HCT116 (cell line): ENCODE results near the gene DNMT3L. TPM values are rescaled to one million over a fixed set of nuclear protein-coding genes. Genes with fewer than 3 reads are reported as not detected.

Experiments used
- ATAC-seq: fragments of 200-7000 bp; cut with Tn5 transposase; 2 replicates; pipeline ENCODE4 v1.9.1; 2020; ENCODE audit warnings: mild to moderate bottlenecking, moderate library complexity
- Bru-seq: library from RNA; stranded (reverse); fragments of 400-500 nt; gene quantifications from one replicate; lab custom pipeline; 2021; lab: Mats Ljungman, UMichigan
- BruChase-seq, 2 experiments: library from RNA; stranded (reverse); fragments of 400-500 nt; gene quantifications; one replicate each; lab custom pipeline; 2021; lab: Mats Ljungman, UMichigan
- BruUV-seq: library from RNA; stranded (reverse); fragments of 400-500 nt; replicated peaks from 2 replicates; lab custom pipeline; 2021; lab: Mats Ljungman, UMichigan
- CTCF ChIA-PET: fragments of 300-600 bp; sonication (Branson Sonifier 250); formaldehyde crosslinking; loops from one replicate; lab custom pipeline; 2021; ENCODE audit warnings: antibody characterized with exemption; lab: Charles Lee
- POLR2A ChIA-PET: fragments of 300-600, 350-600 bp; sonication (Branson Sonifier 250); formaldehyde crosslinking; loops from one replicate; lab custom pipeline; 2021; ENCODE audit warnings: antibody characterized with exemption; lab: Charles Lee
- RAD21 ChIA-PET, 2 experiments: fragments of 300-600 bp; sonication (Branson Sonifier 250); formaldehyde crosslinking; loops; one replicate each; lab custom pipeline; 2023; ENCODE audit warnings: low total read pairs in 2 of 2; ENCODE audit not compliant: uncharacterized antibody in 2 of 2, unreplicated experiment in 2 of 2, low non-redundant PET in 1 of 2; lab: Charles Lee
- DNase-seq: peaks from one replicate; pipeline ENCODE4 v3.0.0-alpha.2; 2010; ENCODE audit warnings: low read depth, low spot score
- H2AFZ ChIP-seq: fragments of 200-600 bp; shearing (Covaris generic), sonication (generic); 2 replicates; pipeline ENCODE4 v1.6.1; 2017; ENCODE audit warnings: low read depth, mixed run types, mixed read lengths, antibody characterized with exemption, low read length; ENCODE audit not compliant: poor library complexity, severe bottlenecking
- H3K27ac ChIP-seq: 2 replicates; pipeline ENCODE4 v1.5.1; 2012; ENCODE audit warnings: low read depth, low read length
- H3K27me3 ChIP-seq: fragments of 200-600 bp; sonication (generic); 2 replicates; pipeline ENCODE4 v1.6.1; 2016; ENCODE audit warnings: mixed run types, low read length, mixed read lengths; ENCODE audit not compliant: insufficient read depth
- H3K36me3 ChIP-seq, 2 experiments: fragments of 200-500 bp in 1 of 2; fragments of 200-600 bp in 1 of 2; sonication (Bioruptor generic) in 1 of 2; sonication (generic) in 1 of 2; 2 replicates each; pipeline versions ENCODE4 v1.5.1 to v1.6.1; 2014 to 2016; ENCODE audit warnings: low read length in 2 of 2, inconsistent platforms in 1 of 2, mixed read lengths in 1 of 2, mixed run types in 1 of 2; ENCODE audit not compliant: insufficient read depth in 2 of 2, control insufficient read depth in 1 of 2
- H3K4me1 ChIP-seq, 2 experiments: fragments of 200-600 bp in 1 of 2; sonication (generic) in 1 of 2; 2 replicates each; pipeline versions ENCODE4 v1.5.1 to v1.6.1; 2012 to 2017; ENCODE audit warnings: low read length in 2 of 2, inconsistent platforms in 1 of 2, mild to moderate bottlenecking in 1 of 2, mixed read lengths in 1 of 2, mixed run types in 1 of 2, moderate library complexity in 1 of 2; ENCODE audit not compliant: insufficient read depth in 2 of 2, control insufficient read depth in 1 of 2
- H3K4me2 ChIP-seq: fragments of 200-600 bp; sonication (generic); 2 replicates; pipeline ENCODE4 v1.6.1; 2017; ENCODE audit warnings: mixed run types, low read length, mixed read lengths
- H3K4me3 ChIP-seq, 2 experiments: fragments of 200-600 bp in 1 of 2; sonication (generic) in 1 of 2; replicated peaks in 1 of 2; 2 replicates each; pipeline ENCODE4 v1.5.1; 2011 to 2016; ENCODE audit warnings: low read length in 2 of 2, control low read depth in 1 of 2, low read depth in 1 of 2, mild to moderate bottlenecking in 1 of 2, mixed read lengths in 1 of 2, mixed run types in 1 of 2
- H3K79me2 ChIP-seq: fragments of 200-600 bp; sonication (generic); 2 replicates; pipeline ENCODE4 v1.6.1; 2017; ENCODE audit warnings: mild to moderate bottlenecking, mixed run types, low read length, moderate library complexity, mixed read lengths; ENCODE audit not compliant: insufficient read depth
- H3K9ac ChIP-seq: fragments of 200-600 bp; sonication (generic); 2 replicates; pipeline ENCODE4 v1.6.1; 2016; ENCODE audit warnings: low read length, mixed read lengths
- H3K9me2 ChIP-seq: fragments of 200-600 bp; sonication (generic), shearing (Covaris generic); 2 replicates; pipeline ENCODE4 v1.6.1; 2017; ENCODE audit warnings: mixed run types, mild to moderate bottlenecking, moderate library complexity; ENCODE audit not compliant: insufficient read depth
- H3K9me3 ChIP-seq, 2 experiments: fragments of 200-500 bp in 1 of 2; fragments of 200-600 bp in 1 of 2; sonication (Bioruptor generic) in 1 of 2; sonication (generic) in 1 of 2; 2 replicates each; pipeline ENCODE4 v1.6.1; 2014 to 2017; ENCODE audit warnings: low read length in 2 of 2, mixed read lengths in 2 of 2, inconsistent platforms in 1 of 2, low read depth in 1 of 2, mild to moderate bottlenecking in 1 of 2, mixed run types in 1 of 2, moderate library complexity in 1 of 2; ENCODE audit not compliant: control insufficient read depth in 1 of 2, insufficient read depth in 1 of 2
- H4K20me1 ChIP-seq: fragments of 200-600 bp; sonication (generic), shearing (Covaris generic); 2 replicates; pipeline ENCODE4 v1.6.1; 2017; ENCODE audit warnings: mixed run types, mild to moderate bottlenecking, moderate library complexity; ENCODE audit not compliant: insufficient read depth
- CEBPB ChIP-seq: IDR thresholded peaks from 2 replicates; pipeline ENCODE4 v1.6.1; 2012; ENCODE audit warnings: low read depth
- ELF1 ChIP-seq: IDR thresholded peaks from 2 replicates; pipeline ENCODE4 v1.6.1; 2012; ENCODE audit warnings: low read depth, borderline replicate concordance
- EZH2 ChIP-seq: fragments of 200-600 bp; sonication (generic); IDR thresholded peaks from 2 replicates; pipeline ENCODE4 v1.6.1; 2017; ENCODE audit warnings: antibody characterized with exemption, mixed run types
- JUND ChIP-seq: IDR thresholded peaks from 2 replicates; pipeline ENCODE4 v1.6.1; 2012
- POLR2A ChIP-seq: IDR thresholded peaks from 2 replicates; pipeline ENCODE4 v1.7.0; 2011; ENCODE audit warnings: borderline replicate concordance; ENCODE audit not compliant: insufficient read depth, insufficient read length; ENCODE audit errors: extremely low read depth
- POLR2AphosphoS5 ChIP-seq: IDR thresholded peaks from 2 replicates; pipeline ENCODE4 v1.6.1; 2011; ENCODE audit warnings: mild to moderate bottlenecking, low read depth, low read length, moderate library complexity
- TCF7L2 ChIP-seq: IDR thresholded peaks from 2 replicates; pipeline ENCODE4 v1.7.0; 2011; ENCODE audit warnings: borderline replicate concordance, inconsistent platforms; ENCODE audit not compliant: insufficient read depth, insufficient read length; ENCODE audit errors: extremely low read depth
- ZNF274 ChIP-seq: fragments of 200-500 bp; sonication (Bioruptor generic); IDR thresholded peaks from 2 replicates; pipeline ENCODE4 v1.6.1; 2014; ENCODE audit warnings: mild to moderate bottlenecking, low read depth, low read length, inconsistent platforms
- intact Hi-C: fragments of 100-400 bp; cut with micrococcal nuclease; formaldehyde crosslinking; loops from 2 replicates; pipeline ENCODE4 v1.10.0; 2022
- long read RNA-seq: library from polyadenylated mRNA; unstranded; transcript quantifications from one replicate; pipeline ENCODE4 v2.0.0, GENCODE V29; 2021; ENCODE audit not compliant: unreplicated experiment
- polyA plus RNA-seq: library from polyadenylated mRNA; unstranded; fragments of >200 nt; gene quantifications from 2 replicates; pipeline ENCODE4 v1.2.1, GENCODE V29; 2012; ENCODE audit warnings: missing spikeins
- total RNA-seq: library from RNA; stranded (reverse); gene quantifications from one replicate; pipeline ENCODE4 v1.2.1, GENCODE V29; 2021; ENCODE audit not compliant: unreplicated experiment
- TF ChIP-seq, protein P1 (sequence below): IDR thresholded peaks from 2 replicates; pipeline ENCODE4 v1.6.1; 2011; ENCODE audit warnings: mild to moderate bottlenecking, low read length, moderate library complexity; ENCODE audit not compliant: insufficient replicate concordance; ENCODE audit errors: extremely low read depth

Gene DNMT3L
- total RNA-seq (not detected), Bru-seq, nascent RNA (not detected), BruChase-seq, experiment 1, labeled RNA remaining after a 6-hour chase (not detected), BruChase-seq, experiment 2, labeled RNA remaining after a 2-hour chase (not detected)
- polyA plus RNA-seq = not detected in 2 replicates
- long read RNA-seq = 0 reads

DNA sequence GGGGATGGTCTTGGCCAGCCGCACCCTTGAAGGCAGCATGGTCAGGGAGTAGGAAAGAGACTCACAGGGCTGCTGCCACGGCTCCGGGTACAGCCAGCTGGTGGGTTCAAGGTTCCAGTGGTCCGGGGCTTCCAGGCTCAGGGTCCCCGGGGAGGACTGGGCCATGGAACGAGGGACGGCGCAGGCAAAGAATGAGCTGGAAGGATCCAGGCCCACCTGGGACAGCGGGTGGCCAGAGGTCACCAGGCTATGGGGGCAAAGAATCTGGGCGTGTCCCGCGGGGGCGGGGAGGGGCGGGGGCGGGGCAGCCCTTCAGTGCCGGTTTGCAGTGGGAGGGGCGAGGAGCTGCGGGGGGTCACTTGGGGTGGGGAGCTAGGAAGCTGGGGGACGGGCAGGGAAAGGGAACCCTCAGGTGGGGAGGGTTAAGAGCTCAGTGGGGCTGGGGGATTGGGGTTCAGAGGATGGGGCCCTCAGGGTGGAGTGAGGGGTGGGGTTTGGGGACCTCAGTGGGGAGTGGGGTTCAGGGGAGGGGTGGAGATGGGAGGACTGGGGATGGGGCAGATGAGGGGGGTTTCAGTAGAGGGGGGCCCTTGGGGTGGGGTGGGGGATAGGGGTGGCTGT lies at the start of gene DNMT3L:
Gene DNMT3L, minus strand, starts transcription at position 223 of the 621 bp plus-strand sequence. CDS start 638 bp downstream, outside the sequence.
- ChIA-PET RAD21 (no interaction called here), CTCF (no interaction called here), POLR2A (no interaction called here)
- no peaks in the 10 kb centered on the region for H3K36me3 ChIP-seq
- H3K9ac ChIP-seq = no peak within 1 kb of the TSS
- DNase-seq = no peak
- H4K20me1 ChIP-seq = no peaks in the 10 kb centered on the region
- no peak within 1 kb of the TSS for H3K27ac ChIP-seq
- BruUV-seq = no TSS peak
- intact Hi-C loops = no loop called here
- no peaks in the 10 kb centered on the region for H3K4me1 ChIP-seq
- H2AFZ ChIP-seq = no peak within 1 kb of the TSS
- TF ChIP-seq POLR2AphosphoS5 (no peak), JUND (no peak), ZNF274 (no peak), CEBPB (no peak), ELF1 (no peak), TCF7L2 (no peak), POLR2A (no peak), EZH2 (no peak)
- TF ChIP-seq, protein P1, sequence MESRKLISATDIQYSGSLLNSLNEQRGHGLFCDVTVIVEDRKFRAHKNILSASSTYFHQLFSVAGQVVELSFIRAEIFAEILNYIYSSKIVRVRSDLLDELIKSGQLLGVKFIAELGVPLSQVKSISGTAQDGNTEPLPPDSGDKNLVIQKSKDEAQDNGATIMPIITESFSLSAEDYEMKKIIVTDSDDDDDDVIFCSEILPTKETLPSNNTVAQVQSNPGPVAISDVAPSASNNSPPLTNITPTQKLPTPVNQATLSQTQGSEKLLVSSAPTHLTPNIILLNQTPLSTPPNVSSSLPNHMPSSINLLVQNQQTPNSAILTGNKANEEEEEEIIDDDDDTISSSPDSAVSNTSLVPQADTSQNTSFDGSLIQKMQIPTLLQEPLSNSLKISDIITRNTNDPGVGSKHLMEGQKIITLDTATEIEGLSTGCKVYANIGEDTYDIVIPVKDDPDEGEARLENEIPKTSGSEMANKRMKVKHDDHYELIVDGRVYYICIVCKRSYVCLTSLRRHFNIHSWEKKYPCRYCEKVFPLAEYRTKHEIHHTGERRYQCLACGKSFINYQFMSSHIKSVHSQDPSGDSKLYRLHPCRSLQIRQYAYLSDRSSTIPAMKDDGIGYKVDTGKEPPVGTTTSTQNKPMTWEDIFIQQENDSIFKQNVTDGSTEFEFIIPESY = no peak
- no peaks in the 10 kb centered on the region for H3K9me2 ChIP-seq
- H3K79me2 ChIP-seq = no peaks in the 10 kb centered on the region
- no peak within 1 kb of the TSS for H3K4me2 ChIP-seq
- no peak within 1 kb of the TSS for H3K4me3 ChIP-seq
- ATAC-seq = no peak
- H3K27me3 ChIP-seq = no peaks in the 10 kb centered on the region
- H3K9me3 ChIP-seq = no peaks in the 10 kb centered on the region
